Activated naive CD4-positive, alpha-beta T cell treated with anti-CD3 and anti-CD28 coated beads for 36 hours (primary cell): ENCODE results near the gene LRRC1. TPM values are rescaled to one million over a fixed set of nuclear protein-coding genes. Genes with fewer than 3 reads are reported as not detected.

Experiments used
- CTCF ChIA-PET: fragments of 350-600 bp; sonication (Branson Sonifier 250); formaldehyde crosslinking; loops from one replicate; lab custom pipeline; 2021; ENCODE audit warnings: antibody characterized with exemption; lab: Charles Lee
- DNase-seq: peaks from one replicate; pipeline ENCODE4 v3.0.0-alpha.2; 2020
- H3K27ac Mint-ChIP-seq: one replicate; pipeline ENCODE4 v1.8.0; 2021; ENCODE audit warnings: mild to moderate bottlenecking, mixed read lengths
- H3K27me3 Mint-ChIP-seq: one replicate; pipeline ENCODE4 v1.8.0; 2021; ENCODE audit warnings: low read depth, mixed read lengths
- H3K36me3 Mint-ChIP-seq: one replicate; pipeline ENCODE4 v1.8.0; 2021; ENCODE audit warnings: low read depth, mixed read lengths
- H3K4me1 Mint-ChIP-seq: one replicate; pipeline ENCODE4 v1.8.0; 2021; ENCODE audit warnings: low read depth, mixed read lengths
- H3K4me3 Mint-ChIP-seq: one replicate; pipeline ENCODE4 v1.8.0; 2021; ENCODE audit warnings: mild to moderate bottlenecking, moderate library complexity, mixed read lengths
- H3K9me3 Mint-ChIP-seq: one replicate; pipeline ENCODE4 v1.8.0; 2021; ENCODE audit warnings: mixed read lengths
- intact Hi-C: fragments of 100-400 bp; cut with micrococcal nuclease; formaldehyde crosslinking; loops from one replicate; pipeline ENCODE4 v1.15.1; 2023
- total RNA-seq, 2 experiments: library from RNA; stranded (reverse); gene quantifications; one replicate each; pipeline ENCODE4 v1.2.3, GENCODE V29; 2021

LRRC1 gene
- total RNA-seq, 2 experiments from 2014 or later = 2.3 to 2.9 TPM

DNA sequence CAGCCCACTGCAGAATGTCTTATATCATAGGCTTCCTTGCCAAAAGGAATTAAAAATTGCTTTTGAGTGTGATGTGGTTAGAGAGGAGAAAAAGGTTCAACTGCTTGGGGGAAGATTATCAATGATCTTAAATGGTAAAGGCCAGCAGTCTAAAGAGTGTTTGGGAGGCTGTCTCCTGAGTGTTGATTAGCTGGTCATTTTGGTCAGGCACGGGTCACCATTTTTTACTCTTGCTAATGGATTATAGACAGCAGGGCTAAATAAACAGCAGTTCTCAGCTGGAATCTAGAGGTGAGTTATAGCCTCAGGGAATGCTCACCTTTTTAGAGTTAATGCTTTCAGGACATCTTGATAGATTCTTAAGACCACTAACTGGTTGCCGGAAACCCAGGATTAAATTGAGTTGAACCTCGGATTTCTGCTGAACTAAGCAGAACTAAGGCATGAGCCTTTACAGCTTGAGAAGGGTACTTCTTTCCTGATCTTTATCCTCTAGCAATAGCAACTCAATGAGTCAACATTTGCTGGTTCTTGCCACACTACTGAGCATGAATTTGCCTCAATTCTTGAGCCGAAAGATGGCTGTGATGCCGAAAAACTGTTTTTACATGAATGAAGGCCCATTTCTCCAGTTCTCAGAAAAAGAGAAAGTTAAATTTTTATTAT lies 120.4 kb downstream of the LRRC1 start:
- Mint-ChIP-seq H3K27ac (no peak overlapping the region), H3K27me3 (no peaks in the 10 kb centered on the region), H3K4me3 (no peak overlapping the region)

DNA sequence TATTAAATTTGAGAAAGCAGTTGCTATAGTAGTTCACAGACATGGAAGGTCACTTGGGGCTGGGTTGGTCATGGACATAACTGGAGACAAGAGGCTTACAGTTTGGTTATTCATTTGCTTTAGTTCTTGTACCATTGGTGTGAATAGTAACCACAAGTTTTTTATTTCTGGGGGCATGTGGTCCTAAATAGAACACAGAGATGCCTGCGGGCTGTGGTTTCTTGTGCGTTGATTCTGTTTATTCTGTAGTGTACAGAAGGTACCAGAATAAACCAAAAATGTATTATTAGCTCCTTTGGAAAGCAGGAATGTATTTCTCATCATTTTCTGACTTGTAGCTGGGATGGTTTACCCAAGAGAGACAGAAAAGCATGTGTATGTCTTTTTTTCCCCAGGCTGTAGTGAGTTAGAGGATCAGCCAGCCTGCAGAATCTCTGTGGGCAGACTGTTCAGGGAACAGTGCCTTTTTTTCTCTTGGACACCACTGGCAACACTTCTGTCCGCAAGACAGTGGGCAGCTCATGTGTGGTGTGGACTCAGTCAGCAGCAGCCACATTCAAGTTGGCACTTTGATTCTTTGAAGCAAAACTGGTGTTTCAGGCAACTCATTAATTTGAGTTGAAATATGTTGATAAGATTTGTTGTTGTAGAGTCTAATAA lies 122.1 kb downstream of the LRRC1 start:
- Mint-ChIP-seq H3K27ac (no peak overlapping the region), H3K4me1 (no peaks in the 10 kb centered on the region), H3K4me3 (no peak overlapping the region), H3K9me3 (no peaks in the 10 kb centered on the region), H3K36me3 (peaks cover 4% of the 10 kb centered on the region), H3K27me3 (no peaks in the 10 kb centered on the region)
- DNase-seq = no peak
- intact Hi-C loops = no loop called here
- CTCF ChIA-PET = interaction anchor here (0.6 to 1.0 kb wide), 2 partner anchors 11 to 17 kb away, joined by 3 read pairs; no protein-coding TSS in a partner anchor

More for the DNA sequence above, 120.4 kb downstream of the LRRC1 start:
- Mint-ChIP-seq H3K4me1 (no peaks in the 10 kb centered on the region), H3K9me3 (no peaks in the 10 kb centered on the region), H3K36me3 (no peaks in the 10 kb centered on the region)
- intact Hi-C loops = no loop called here
- DNase-seq = no peak
- CTCF ChIA-PET = interaction anchor here (0.9 kb wide), 1 partner anchor 41 kb away, joined by 3 read pairs; no protein-coding TSS in a partner anchor

DNA sequence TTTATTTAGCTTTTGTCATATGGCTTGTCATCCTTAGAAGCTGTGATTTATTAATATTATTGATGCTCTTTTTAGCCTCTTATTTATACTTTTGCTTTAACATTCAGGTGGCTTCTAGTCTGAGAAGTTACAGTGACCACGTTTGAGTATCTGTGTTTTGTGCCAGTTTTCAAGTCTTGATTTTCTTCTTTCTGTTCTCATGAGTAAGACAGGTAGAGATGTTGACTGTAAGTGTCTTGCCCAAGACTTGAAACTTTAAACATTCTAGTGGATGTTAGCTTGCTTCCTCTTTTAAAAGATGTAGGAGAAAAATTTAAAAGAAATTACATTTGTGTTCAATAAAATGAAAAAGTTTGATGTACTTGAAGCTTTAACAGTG lies 122.6 kb downstream of the LRRC1 start:
- intact Hi-C loops = no loop called here
- CTCF ChIA-PET = interaction anchor here (0.6 to 1.0 kb wide), 2 partner anchors 11 to 16 kb away, joined by 3 read pairs; no protein-coding TSS in a partner anchor
- no peaks in the 10 kb centered on the region for H3K4me1 Mint-ChIP-seq
- no peak overlapping the region for H3K27ac Mint-ChIP-seq
- no peaks in the 10 kb centered on the region for H3K9me3 Mint-ChIP-seq
- H3K27me3 Mint-ChIP-seq = no peaks in the 10 kb centered on the region
- H3K4me3 Mint-ChIP-seq = no peak overlapping the region
- peaks cover 4% of the 10 kb centered on the region for H3K36me3 Mint-ChIP-seq
- DNase-seq = no peak

DNA sequence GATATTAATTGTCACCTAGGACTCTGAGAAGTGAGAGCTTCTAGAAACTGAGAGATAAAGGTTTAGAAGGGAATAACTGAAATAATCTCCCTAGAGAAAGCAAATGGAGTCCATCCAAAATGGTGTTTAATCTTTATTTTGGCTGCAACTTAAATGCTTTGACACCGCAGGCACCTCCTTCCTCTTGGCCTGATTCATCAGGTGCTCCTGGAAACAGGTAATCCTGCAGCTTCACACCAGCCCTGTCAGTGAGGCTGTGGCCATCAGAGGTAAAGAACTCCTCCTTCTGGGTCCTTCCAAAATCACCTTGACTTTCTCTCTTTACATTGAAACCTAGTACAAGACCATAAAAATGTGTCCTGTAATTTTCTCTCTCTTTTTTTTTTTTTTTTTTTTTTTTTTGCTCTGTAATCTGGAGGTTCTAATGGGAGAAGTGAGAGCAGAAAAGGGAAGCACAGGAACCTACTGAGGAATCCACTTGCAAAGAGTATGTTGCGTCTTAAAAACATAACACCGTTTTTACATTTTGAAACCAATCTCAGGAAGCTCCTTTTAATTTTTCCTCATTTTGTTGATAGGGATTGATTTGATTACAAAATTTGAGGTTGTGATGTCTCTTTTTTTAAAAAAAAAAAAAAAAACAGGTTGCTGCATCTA lies 124.2 kb downstream of the LRRC1 start:
- peaks cover 4% of the 10 kb centered on the region for H3K36me3 Mint-ChIP-seq
- H3K4me3 Mint-ChIP-seq = no peak overlapping the region
- no peaks in the 10 kb centered on the region for H3K9me3 Mint-ChIP-seq
- no peak overlapping the region for H3K27ac Mint-ChIP-seq
- no peak for DNase-seq
- no peaks in the 10 kb centered on the region for H3K27me3 Mint-ChIP-seq
- intact Hi-C loops = no loop called here
- CTCF ChIA-PET = interaction anchor here (0.6 kb wide), 2 partner anchors 9 to 932 kb away, joined by 3 to 4 read pairs; no protein-coding TSS in a partner anchor
- no peaks in the 10 kb centered on the region for H3K4me1 Mint-ChIP-seq

DNA sequence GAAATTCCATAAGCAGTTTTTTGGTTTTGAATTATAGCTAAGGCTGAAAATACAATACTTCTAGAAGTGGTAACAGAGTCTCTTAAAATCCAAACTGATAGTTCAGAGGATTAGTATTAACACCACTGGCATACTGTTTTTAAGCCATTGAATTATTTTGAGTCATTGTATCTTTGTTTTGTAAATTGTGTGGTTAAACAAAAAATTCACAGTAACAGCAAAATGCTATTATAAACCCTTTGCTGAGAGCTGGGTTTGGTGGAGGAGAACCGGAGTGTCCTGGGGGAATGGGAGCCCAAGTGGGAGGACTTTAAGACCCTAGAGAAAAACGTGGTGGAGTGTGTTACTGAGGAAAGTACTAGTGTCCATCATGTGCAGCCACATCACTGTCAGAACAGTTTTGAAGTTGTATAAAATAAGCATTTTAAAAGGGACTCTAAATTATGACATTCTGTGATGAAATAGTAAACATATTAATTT lies 125.1 kb downstream of the LRRC1 start:
- H3K9me3 Mint-ChIP-seq = no peaks in the 10 kb centered on the region
- no peaks in the 10 kb centered on the region for H3K4me1 Mint-ChIP-seq
- intact Hi-C loops = no loop called here
- H3K4me3 Mint-ChIP-seq = no peak overlapping the region
- H3K27me3 Mint-ChIP-seq = no peaks in the 10 kb centered on the region
- no peak for DNase-seq
- CTCF ChIA-PET = interaction anchor here (0.6 kb wide), 1 partner anchor 931 kb away, joined by 4 read pairs; no protein-coding TSS in a partner anchor
- no peak overlapping the region for H3K27ac Mint-ChIP-seq
- peaks cover 4% of the 10 kb centered on the region for H3K36me3 Mint-ChIP-seq

DNA sequence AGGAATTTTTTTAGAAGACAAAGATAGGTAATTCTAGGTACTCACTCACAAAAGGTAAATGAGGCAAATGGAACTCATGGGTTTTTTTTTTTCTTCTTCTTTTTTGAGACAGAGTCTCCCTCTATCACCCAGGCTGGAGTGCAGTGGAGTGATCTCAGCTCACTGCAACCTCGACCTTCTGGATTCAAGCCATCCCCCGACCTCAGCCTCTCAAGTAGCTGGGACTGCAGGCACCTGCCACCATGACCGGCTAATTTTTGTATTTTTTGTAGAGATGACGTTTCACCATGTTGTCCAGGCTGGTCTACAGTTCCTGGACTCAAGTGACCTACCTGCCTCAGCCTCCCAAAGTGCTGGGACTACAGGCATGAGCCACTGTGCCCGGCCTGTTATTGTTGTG lies 126.1 kb downstream of the LRRC1 start:
- no peak overlapping the region for H3K4me3 Mint-ChIP-seq
- no peaks in the 10 kb centered on the region for H3K4me1 Mint-ChIP-seq
- no peak overlapping the region for H3K27ac Mint-ChIP-seq
- H3K9me3 Mint-ChIP-seq = no peaks in the 10 kb centered on the region
- H3K27me3 Mint-ChIP-seq = no peaks in the 10 kb centered on the region
- intact Hi-C loops = no loop called here
- CTCF ChIA-PET = no interaction called here
- DNase-seq = no peak
- peaks cover 4% of the 10 kb centered on the region for H3K36me3 Mint-ChIP-seq

DNA sequence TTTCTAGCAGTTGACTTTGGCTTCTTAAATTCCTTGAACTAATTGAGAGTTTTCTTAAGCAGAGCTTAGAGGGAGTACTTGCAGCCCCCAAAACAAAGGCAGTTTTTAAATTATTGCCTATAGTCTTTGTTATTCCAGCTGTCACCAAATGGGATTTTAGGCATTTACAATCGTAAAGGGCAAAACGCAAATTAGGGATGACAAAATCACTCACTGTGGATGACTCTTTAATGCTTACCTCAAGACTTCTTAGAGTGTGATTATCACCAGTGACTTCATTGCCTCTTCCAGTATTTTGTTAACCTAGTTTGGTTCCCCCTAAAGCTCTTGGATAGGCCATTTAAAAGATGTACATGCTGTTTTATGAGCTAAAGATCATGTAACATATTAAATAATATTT lies 126.8 kb downstream of the LRRC1 start:
- H3K27me3 Mint-ChIP-seq = no peaks in the 10 kb centered on the region
- H3K36me3 Mint-ChIP-seq = peaks cover 4% of the 10 kb centered on the region
- no peak for DNase-seq
- H3K4me3 Mint-ChIP-seq = no peak overlapping the region
- no peaks in the 10 kb centered on the region for H3K4me1 Mint-ChIP-seq
- no peak overlapping the region for H3K27ac Mint-ChIP-seq
- H3K9me3 Mint-ChIP-seq = no peaks in the 10 kb centered on the region
- CTCF ChIA-PET = interaction anchor here (0.5 kb wide), 1 partner anchor 459 kb away, joined by 3 read pairs; no protein-coding TSS in a partner anchor
- intact Hi-C loops = no loop called here

DNA sequence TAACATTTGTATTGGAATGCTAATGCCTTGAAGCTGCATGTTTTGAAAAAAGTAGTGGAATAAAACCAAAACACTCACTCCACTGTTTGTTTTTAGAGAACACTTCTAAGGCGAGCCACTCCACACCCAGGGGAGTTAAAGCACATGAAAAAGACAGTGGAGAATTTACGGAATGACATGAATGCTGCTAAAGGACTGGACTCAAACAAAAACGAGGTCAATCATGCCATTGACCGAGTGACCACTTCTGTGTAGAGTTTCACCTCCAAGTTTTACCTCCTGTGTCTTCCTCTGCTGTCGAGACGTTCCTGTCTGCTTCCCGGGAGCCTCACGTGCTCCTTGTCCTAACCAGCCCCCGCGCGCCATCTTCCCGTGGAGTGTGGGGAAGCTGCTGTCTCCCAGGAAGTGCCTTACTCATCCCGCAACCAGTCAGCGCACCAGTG lies 127.8 kb downstream of the LRRC1 start:
- Mint-ChIP-seq H3K27me3 (no peaks in the 10 kb centered on the region), H3K27ac (no peak overlapping the region)

DNA sequence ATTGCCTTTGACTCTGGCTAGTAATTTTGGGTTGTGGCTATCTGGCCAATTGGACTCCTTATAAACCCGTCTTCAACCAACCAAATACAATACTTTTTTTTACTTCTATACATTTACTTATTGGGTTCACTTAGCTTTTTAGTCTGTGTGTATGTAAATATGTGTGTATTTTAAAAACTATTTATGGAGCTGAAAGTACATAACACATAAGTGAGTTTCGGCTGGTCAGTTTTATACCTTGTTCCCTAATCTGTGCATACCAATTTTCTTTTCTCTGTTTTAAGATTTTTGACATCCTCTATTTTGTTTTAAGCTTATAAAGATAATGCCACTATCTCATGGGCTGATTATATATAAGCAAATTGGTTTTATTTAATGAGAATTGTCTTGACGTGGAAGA lies 129.5 kb downstream of the LRRC1 start:
- H3K9me3 Mint-ChIP-seq = no peaks in the 10 kb centered on the region
- H3K4me3 Mint-ChIP-seq = no peak overlapping the region
- no peak for DNase-seq
- no peak overlapping the region for H3K27ac Mint-ChIP-seq
- peaks cover 4% of the 10 kb centered on the region for H3K36me3 Mint-ChIP-seq
- no peaks in the 10 kb centered on the region for H3K27me3 Mint-ChIP-seq
- CTCF ChIA-PET = no interaction called here
- intact Hi-C loops = no loop called here
- no peaks in the 10 kb centered on the region for H3K4me1 Mint-ChIP-seq

More for the DNA sequence above, 127.8 kb downstream of the LRRC1 start:
- H3K4me3 Mint-ChIP-seq = no peak overlapping the region
- no peaks in the 10 kb centered on the region for H3K9me3 Mint-ChIP-seq
- CTCF ChIA-PET = interaction anchor here (0.6 kb wide), 1 partner anchor 26 kb away, joined by 3 read pairs; no protein-coding TSS in a partner anchor
- DNase-seq = no peak
- intact Hi-C loops = no loop called here
- no peaks in the 10 kb centered on the region for H3K4me1 Mint-ChIP-seq
- peaks cover 4% of the 10 kb centered on the region for H3K36me3 Mint-ChIP-seq

DNA sequence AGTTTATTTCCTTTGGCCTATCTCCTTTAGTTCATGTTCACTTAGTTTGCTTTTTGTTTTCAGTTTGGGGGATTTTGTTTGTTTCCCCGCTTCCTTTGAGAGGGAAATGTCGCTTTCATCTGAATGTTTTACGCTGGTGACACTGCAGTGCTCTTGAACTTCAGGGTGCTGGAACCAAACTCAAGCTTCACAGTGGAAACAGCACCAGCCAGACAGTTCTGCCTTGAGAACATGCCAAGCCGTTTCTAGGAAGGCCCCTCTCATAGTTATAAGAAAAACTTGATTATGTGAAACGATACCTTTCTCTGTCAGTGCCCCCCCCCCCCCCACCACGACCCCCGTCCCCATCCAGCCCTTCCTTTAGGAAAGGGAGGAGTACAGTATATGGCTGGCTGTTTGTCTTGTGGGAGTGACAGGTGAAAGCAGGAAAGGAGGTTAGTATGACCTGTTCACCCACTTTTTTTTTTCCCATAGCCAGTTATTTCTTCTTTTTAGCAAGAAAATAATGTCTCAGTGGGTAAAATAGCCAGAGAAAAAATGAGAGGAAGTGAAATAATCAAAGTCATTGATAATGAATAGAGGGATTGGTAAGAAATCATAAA lies 130.1 kb downstream of the LRRC1 start:
- Mint-ChIP-seq H3K9me3 (no peaks in the 10 kb centered on the region), H3K4me3 (no peak overlapping the region), H3K27me3 (no peaks in the 10 kb centered on the region), H3K36me3 (peaks cover 4% of the 10 kb centered on the region), H3K4me1 (no peaks in the 10 kb centered on the region), H3K27ac (no peak overlapping the region)
- DNase-seq = no peak
- intact Hi-C loops = no loop called here
- CTCF ChIA-PET = no interaction called here

DNA sequence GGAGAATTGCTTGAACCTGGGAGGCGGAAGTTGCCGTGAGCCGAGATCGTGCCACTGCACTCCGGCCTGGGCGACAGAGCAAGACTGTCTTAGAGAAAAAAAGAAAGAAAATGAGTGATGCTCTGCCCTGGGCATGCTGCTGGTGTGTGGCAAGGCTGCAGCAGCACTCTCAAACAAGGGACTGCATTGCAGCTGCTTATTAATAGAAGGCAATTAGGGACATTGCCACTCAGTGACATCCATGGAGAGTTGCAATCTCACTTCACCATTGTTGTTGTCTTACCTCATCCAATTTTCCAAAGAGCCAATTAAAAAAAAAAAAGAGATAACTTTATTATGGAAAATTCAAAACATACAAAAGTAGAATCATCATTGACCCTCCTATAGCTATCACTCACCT lies 131.1 kb downstream of the LRRC1 start:
- intact Hi-C loops = no loop called here
- Mint-ChIP-seq H3K36me3 (peaks cover 4% of the 10 kb centered on the region), H3K4me3 (no peak overlapping the region), H3K27me3 (no peaks in the 10 kb centered on the region), H3K4me1 (no peaks in the 10 kb centered on the region), H3K27ac (no peak overlapping the region), H3K9me3 (no peaks in the 10 kb centered on the region)
- CTCF ChIA-PET = no interaction called here
- no peak for DNase-seq

DNA sequence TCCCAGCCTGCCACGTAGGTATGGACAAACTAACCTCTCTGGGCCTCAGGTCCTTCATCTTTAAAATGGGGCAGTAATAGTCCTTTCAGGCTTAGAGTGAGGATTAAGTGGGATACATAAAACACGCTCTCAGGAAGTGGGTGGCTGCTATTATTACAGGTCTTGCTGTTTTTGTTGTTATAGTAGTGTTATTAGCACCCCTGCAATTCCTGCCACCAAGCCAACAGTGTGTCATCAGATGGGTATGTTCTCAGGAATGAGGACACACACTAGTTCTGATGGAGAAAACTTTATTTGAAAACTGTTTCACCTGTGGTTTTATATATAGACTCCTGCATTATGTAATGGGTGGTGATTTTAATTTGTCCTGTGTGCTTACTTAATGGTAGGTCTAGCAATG lies 131.7 kb downstream of the LRRC1 start:
- no peaks in the 10 kb centered on the region for H3K27me3 Mint-ChIP-seq
- no peaks in the 10 kb centered on the region for H3K4me1 Mint-ChIP-seq
- no peaks in the 10 kb centered on the region for H3K36me3 Mint-ChIP-seq
- CTCF ChIA-PET = no interaction called here
- intact Hi-C loops = no loop called here
- H3K4me3 Mint-ChIP-seq = no peak overlapping the region
- DNase-seq = no peak
- no peak overlapping the region for H3K27ac Mint-ChIP-seq
- no peaks in the 10 kb centered on the region for H3K9me3 Mint-ChIP-seq
